ENCODE results near the gene STYX. TPM values are rescaled to one million over a fixed set of nuclear protein-coding genes. Genes with fewer than 3 reads are reported as not detected.
A peak's percentile ranks its signal among the peaks of the same experiment; 100 is the strongest.

STYX gene
- polyA plus RNA-seq, 1 of the 3 experiments (the other 2 are of a cell fraction): 3.5 TPM

DNA sequence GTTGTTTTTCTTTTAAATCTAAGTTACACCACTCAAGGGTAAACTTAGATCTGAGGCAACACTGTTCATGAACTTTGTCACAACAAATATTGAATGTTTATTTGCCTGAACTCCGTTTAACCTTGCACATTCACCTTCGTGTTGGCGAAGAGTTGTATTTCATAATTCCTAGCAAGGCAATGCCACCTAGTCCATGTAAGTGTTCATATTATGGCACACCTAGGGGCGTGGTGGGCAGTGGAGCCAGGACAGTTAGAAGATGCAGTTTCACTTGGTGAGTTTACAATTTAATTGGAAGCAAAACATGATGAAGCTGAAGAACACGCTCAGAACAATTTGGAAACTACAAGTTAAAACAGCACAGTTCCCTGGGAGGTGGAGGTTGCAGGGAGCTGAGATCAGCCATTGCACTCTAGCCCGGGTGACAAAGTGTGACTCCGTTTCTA lies 91.9 kb downstream of the STYX start (continued):
- no peak for TF ChIP-seq EZH2phosphoT487 (IDR thresholded peaks at IDR 0.05; ENCODE audit: borderline replicate concordance, low read depth)
- TF ChIP-seq RXRA (IDR thresholded peaks at IDR 0.05; ENCODE audit: borderline replicate concordance, low read depth): no peak
- TF ChIP-seq FOXM1 (IDR thresholded peaks at IDR 0.05; ENCODE audit: low read depth): no peak
- no peak for TF ChIP-seq FOXJ3 (CRISPR knock-in tag; IDR thresholded peaks at IDR 0.05)
- TF ChIP-seq, protein P1, sequence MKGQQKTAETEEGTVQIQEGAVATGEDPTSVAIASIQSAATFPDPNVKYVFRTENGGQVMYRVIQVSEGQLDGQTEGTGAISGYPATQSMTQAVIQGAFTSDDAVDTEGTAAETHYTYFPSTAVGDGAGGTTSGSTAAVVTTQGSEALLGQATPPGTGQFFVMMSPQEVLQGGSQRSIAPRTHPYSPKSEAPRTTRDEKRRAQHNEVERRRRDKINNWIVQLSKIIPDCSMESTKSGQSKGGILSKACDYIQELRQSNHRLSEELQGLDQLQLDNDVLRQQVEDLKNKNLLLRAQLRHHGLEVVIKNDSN (IDR thresholded peaks at IDR 0.05; ENCODE audit: borderline replicate concordance, low read depth): no peak
- TF ChIP-seq MXI1 (IDR thresholded peaks at IDR 0.05; ENCODE audit: low read depth, low read length): no peak
- no peak for TF ChIP-seq TAF1 (IDR thresholded peaks at IDR 0.05; ENCODE audit: borderline replicate concordance, low read depth, low read length)

DNA sequence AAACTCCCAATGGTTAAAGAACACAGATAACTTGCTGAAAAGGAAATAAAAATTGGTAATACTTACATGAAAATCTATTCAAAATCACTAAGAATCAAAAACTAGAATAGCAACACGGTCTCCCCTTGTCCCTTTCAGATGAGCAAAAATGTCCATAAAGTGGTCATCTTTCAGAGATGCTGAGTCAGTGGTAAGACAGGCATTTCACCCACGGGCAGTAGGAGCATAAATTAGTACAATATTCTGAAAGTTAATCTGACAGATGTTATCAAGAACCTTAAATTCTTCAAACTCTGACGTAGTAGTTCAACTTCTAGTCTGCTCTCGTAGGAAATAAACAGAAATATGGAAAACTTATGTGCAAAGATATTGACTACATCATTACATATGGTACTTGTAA lies 94.5 kb downstream of the STYX start:
- TF ChIP-seq, protein P2, sequence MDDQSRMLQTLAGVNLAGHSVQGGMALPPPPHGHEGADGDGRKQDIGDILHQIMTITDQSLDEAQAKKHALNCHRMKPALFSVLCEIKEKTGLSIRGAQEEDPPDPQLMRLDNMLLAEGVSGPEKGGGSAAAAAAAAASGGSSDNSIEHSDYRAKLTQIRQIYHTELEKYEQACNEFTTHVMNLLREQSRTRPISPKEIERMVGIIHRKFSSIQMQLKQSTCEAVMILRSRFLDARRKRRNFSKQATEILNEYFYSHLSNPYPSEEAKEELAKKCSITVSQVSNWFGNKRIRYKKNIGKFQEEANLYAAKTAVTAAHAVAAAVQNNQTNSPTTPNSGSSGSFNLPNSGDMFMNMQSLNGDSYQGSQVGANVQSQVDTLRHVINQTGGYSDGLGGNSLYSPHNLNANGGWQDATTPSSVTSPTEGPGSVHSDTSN (IDR thresholded peaks at IDR 0.05): peak; percentile 62
- TF ChIP-seq, protein P3, sequence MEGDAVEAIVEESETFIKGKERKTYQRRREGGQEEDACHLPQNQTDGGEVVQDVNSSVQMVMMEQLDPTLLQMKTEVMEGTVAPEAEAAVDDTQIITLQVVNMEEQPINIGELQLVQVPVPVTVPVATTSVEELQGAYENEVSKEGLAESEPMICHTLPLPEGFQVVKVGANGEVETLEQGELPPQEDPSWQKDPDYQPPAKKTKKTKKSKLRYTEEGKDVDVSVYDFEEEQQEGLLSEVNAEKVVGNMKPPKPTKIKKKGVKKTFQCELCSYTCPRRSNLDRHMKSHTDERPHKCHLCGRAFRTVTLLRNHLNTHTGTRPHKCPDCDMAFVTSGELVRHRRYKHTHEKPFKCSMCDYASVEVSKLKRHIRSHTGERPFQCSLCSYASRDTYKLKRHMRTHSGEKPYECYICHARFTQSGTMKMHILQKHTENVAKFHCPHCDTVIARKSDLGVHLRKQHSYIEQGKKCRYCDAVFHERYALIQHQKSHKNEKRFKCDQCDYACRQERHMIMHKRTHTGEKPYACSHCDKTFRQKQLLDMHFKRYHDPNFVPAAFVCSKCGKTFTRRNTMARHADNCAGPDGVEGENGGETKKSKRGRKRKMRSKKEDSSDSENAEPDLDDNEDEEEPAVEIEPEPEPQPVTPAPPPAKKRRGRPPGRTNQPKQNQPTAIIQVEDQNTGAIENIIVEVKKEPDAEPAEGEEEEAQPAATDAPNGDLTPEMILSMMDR (IDR thresholded peaks at IDR 0.05): no peak
- TF ChIP-seq FOSL2 (IDR thresholded peaks at IDR 0.05; ENCODE audit: borderline replicate concordance, low read depth) (peak; percentile 38; the same call in 1 of the 2 replicates), TCF12 (IDR thresholded peaks at IDR 0.05) (peak; percentile 45; the same call in 1 of the 2 replicates), RCOR1 (IDR thresholded peaks at IDR 0.05; ENCODE audit: low read length) (no peak)
- H3K79me2 ChIP-seq (ENCODE audit: insufficient read depth): no peaks in the 10 kb centered on the region
- H3F3A ChIP-seq (replicated peaks; ENCODE audit: insufficient read depth): peaks cover 19% of the 10 kb centered on the region
- no peaks in the 10 kb centered on the region for H3K36me3 ChIP-seq (replicated peaks in 1 of 2; ENCODE audit: control insufficient read depth in 1 of 2, insufficient read depth in 2 of 2, low read length in 1 of 2)
- no peaks in the 10 kb centered on the region for H3K27me3 ChIP-seq (ENCODE audit: insufficient read depth)
- no peaks in the 10 kb centered on the region for H3K9me3 ChIP-seq
- peak overlapping the region; percentile 30 for H3K4me2 ChIP-seq
- ChIA-PET POLR2A (interaction anchor here (0.9 kb wide), 1 partner anchor 127 kb away, joined by 3 read pairs; the partner anchor contains the start of gene FERMT2), CTCF (interaction anchor here (0.6 to 4.9 kb wide), 16 partner anchors 9 to 482 kb away, joined by 3 to 69 read pairs (median 4); no protein-coding TSS in a partner anchor)
- peaks cover 4 to 13% of the 10 kb centered on the region in 2 experiments for H3K4me1 ChIP-seq (ENCODE audit: control insufficient read depth in 1 of 2, insufficient read depth in 2 of 2, low read depth in 1 of 2, low read length in 1 of 2)
- peak overlapping the region in 1 of 2 experiments; percentile 55; a peak in 2 of 4 replicates for H3K27ac ChIP-seq (ENCODE audit: low read depth in 2 of 2, low read length in 1 of 2)
- H3K9me2 ChIP-seq: no peaks in the 10 kb centered on the region
- peak overlapping the region; percentile 1; the same call in 1 of the 2 replicates for H2AFZ ChIP-seq (ENCODE audit: low read depth)
- no peak overlapping the region for H3K4me3 ChIP-seq (ENCODE audit: low read depth in 2 of 2, low read length in 1 of 2)
- no peak overlapping the region for H3K9ac ChIP-seq
- DNase-seq: no peak
- no peaks in the 10 kb centered on the region for H4K20me1 ChIP-seq (ENCODE audit: insufficient read depth)
- 17% methylated on average over 4 of the region's 4 CpGs for WGBS (ENCODE audit: low lambda C conversion rate)

Small RNA genes within 50 kb of the gene (small RNA-seq; reads per million reads assigned to genes)
- 0 reads per million in 7 experiments for gene AL139317.2

Other genes with a start within 250 kb of the STYX start
- gene TXNDC16, start 177.7 kb upstream of the STYX start, polyA plus RNA-seq (2012; rRNA removed): 0.95 and 1.6 TPM in 2 replicates
- gene GPR137C, start 177.3 kb upstream of the STYX start, polyA plus RNA-seq (2012; rRNA removed): 0.54 and 0.60 TPM in 2 replicates
- gene ERO1A, start 34.6 kb upstream of the STYX start, polyA plus RNA-seq (2012; rRNA removed): 19.3 and 24.4 TPM in 2 replicates
- gene PSMC6, start 23.0 kb upstream of the STYX start, polyA plus RNA-seq (2012; rRNA removed): 37.9 and 59.6 TPM in 2 replicates
- 15.2 and 18.0 TPM in 2 replicates for gene GNPNAT1, start 61.4 kb downstream of the STYX start, polyA plus RNA-seq (2012; rRNA removed)
- 40.1 and 54.5 TPM in 2 replicates for gene FERMT2, start 220.9 kb downstream of the STYX start, polyA plus RNA-seq (2012; rRNA removed)

Measured in SK-N-SH (cell line).